ENCODE measurements around the gene GAPDHS.

The GAPDHS gene

DNA sequence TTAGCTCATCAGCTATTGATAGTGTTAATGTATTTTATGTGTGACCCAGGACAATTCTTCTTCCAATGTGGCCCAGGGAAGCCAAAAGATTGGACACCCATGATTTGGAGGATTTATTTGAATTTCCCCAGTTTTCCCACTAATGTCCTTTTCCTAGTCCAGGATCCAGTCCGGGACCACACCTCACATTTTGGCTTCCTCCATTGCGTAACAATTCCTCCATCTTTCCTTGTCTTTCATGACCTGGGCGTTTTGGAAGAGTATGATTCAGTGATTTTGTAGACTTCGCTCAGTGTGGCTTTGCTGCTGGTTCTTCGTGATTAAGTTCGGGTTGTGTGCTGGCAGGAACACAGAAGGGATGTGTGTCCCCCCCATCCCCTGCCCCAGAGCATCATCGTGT, 33.5 kb downstream of the GAPDHS start:
- H3K27me3 ChIP-seq (ENCODE audit: control insufficient read depth, insufficient read depth, low read length) = peaks cover 5% of the 10 kb centered on the region
- no peak overlapping the region for H3K27ac ChIP-seq (ENCODE audit: low read depth, low read length)
- no peak overlapping the region for H3K4me3 ChIP-seq (ENCODE audit: low read length)
- no peaks in the 10 kb centered on the region for H3K36me3 ChIP-seq (ENCODE audit: control insufficient read depth, insufficient read depth, low read length)
- H3K4me1 ChIP-seq (ENCODE audit: control insufficient read depth, insufficient read depth, low read length) = no peaks in the 10 kb centered on the region
- no peak overlapping the region for H3K9ac ChIP-seq (ENCODE audit: low read length)

DNA sequence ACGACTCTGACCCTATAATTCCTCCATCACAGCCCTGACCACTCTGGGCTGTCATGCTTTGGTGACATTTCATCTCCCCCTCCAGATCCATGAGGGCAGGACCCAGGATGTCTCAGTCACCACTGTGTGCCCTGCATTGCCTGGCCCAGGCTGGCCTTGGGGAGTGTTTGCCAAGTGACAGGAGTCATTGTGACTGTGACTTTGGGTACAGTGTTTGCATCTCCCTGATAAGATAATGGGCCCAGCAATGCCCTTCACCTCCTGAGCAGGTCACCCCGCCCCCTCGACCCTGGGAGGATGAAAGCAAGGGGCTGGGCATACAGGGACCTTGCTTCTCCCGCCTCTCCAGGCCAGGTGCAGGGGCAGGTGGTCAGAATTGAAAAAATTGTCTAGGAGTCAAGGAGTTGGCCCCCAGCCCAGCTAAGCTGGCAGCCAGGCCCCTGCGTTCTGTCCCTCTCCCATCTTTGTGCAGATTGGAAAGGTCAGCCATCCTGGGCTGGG, 36.1 kb downstream of the GAPDHS start:
- Histone ChIP-seq H3K4me3 (ENCODE audit: low read length) (no peak overlapping the region), H3K9ac (ENCODE audit: low read length) (no peak overlapping the region), H3K36me3 (ENCODE audit: control insufficient read depth, insufficient read depth, low read length) (no peaks in the 10 kb centered on the region), H3K4me1 (ENCODE audit: control insufficient read depth, insufficient read depth, low read length) (no peaks in the 10 kb centered on the region), H3K27ac (ENCODE audit: low read depth, low read length) (no peak overlapping the region), H3K27me3 (ENCODE audit: control insufficient read depth, insufficient read depth, low read length) (peaks cover 5% of the 10 kb centered on the region)

DNA sequence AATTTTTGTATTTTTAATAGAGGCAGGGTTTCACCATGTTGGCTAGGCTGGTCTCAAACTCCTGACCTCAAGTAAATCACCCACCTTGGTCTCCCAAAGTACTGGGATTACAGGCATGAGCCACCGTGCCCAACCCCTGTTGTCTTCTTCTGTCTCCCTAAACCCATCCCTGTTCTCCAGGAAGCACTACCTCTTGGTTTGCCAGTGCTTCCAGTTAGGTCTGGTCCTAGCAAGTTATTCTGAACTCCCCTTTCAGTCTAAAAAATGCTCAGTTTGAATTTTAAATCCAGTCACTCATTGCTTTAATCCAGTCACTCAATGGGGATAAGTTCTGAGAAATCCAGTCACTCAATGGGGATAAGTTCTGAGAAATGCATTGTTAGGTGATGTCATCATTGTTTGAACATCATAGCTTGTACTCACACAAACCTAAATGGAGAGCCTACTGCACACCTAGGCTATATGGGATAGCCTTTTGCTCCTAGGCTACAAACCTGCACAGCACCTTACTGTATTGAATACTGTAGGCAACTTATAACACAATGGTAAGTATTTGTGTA, 38.2 kb downstream of the GAPDHS start:
- no peak overlapping the region for H3K9ac ChIP-seq (ENCODE audit: low read length)
- no peaks in the 10 kb centered on the region for H3K36me3 ChIP-seq (ENCODE audit: control insufficient read depth, insufficient read depth, low read length)
- no peak overlapping the region for H3K4me3 ChIP-seq (ENCODE audit: low read length)
- H3K4me1 ChIP-seq (ENCODE audit: control insufficient read depth, insufficient read depth, low read length) = no peaks in the 10 kb centered on the region
- H3K27me3 ChIP-seq (ENCODE audit: control insufficient read depth, insufficient read depth, low read length) = peaks cover 2% of the 10 kb centered on the region
- no peak overlapping the region for H3K27ac ChIP-seq (ENCODE audit: low read depth, low read length)

DNA sequence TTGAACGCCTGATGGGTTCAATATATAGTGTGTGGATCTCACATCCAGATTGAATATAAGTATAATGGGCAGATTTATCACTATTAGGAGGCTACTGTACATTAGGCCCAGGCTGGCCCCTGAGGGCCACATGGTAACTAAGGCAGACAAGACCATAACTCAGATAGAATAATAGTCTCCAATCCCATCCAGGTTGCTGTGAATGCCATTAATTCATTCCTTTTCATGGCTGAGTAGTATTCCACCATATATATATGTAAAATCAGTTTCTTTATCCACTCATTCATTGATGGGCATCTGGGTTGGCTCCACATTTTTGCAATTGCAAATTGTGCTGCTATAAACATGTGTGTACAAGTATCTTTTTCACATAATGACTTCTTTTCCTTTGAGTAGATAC, 44.7 kb downstream of the GAPDHS start:
- H3K9ac ChIP-seq (ENCODE audit: low read length) = no peak overlapping the region
- no peak overlapping the region for H3K4me3 ChIP-seq (ENCODE audit: low read length)
- H3K27ac ChIP-seq (ENCODE audit: low read depth, low read length) = no peak overlapping the region
- H3K36me3 ChIP-seq (ENCODE audit: control insufficient read depth, insufficient read depth, low read length) = no peaks in the 10 kb centered on the region
- no peaks in the 10 kb centered on the region for H3K4me1 ChIP-seq (ENCODE audit: control insufficient read depth, insufficient read depth, low read length)
- H3K27me3 ChIP-seq (ENCODE audit: control insufficient read depth, insufficient read depth, low read length) = no peaks in the 10 kb centered on the region

DNA sequence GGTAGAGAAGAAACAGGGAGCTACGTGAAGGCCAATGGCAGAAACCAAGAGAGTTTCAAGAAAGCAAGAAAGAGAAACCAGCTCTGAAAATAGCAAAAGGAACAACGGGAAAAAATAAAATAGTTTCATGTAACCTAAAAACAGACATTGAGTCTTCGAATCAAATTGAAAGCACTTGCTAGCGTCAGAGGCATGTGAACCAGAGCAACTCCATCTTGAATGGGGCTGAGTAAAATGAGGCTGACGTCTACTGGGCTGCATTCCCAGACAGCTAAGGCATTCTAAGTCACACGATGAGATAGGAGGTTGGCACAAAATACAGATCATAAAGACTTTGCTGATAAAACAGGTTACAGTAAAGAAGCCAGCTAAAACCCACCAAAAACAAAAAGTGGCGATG, 45.5 kb downstream of the GAPDHS start:
- H3K36me3 ChIP-seq (ENCODE audit: control insufficient read depth, insufficient read depth, low read length) = no peaks in the 10 kb centered on the region
- no peak overlapping the region for H3K4me3 ChIP-seq (ENCODE audit: low read length)
- no peak overlapping the region for H3K27ac ChIP-seq (ENCODE audit: low read depth, low read length)
- no peaks in the 10 kb centered on the region for H3K4me1 ChIP-seq (ENCODE audit: control insufficient read depth, insufficient read depth, low read length)
- no peaks in the 10 kb centered on the region for H3K27me3 ChIP-seq (ENCODE audit: control insufficient read depth, insufficient read depth, low read length)
- no peak overlapping the region for H3K9ac ChIP-seq (ENCODE audit: low read length)

DNA sequence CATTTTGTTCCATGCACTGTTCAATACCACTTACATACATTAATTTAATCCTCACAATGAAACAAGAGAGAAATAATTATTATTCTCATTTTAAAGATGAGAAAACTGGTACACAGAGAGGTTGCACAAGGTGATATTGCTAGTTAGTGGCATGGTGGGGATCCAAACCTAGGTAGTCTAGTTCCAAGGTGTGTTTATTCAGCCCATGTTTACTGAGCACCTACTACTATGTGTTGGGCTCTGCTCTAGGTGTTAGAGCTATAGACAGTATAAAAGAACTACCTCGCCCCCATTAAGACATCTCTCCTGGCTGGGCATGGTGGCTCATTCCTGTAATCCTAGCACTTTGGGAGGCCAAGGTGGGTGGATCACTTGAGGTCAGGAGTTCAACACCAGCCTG, 49.5 kb downstream of the GAPDHS start:
- H3K27me3 ChIP-seq (ENCODE audit: control insufficient read depth, insufficient read depth, low read length) = no peaks in the 10 kb centered on the region
- H3K27ac ChIP-seq (ENCODE audit: low read depth, low read length) = no peak overlapping the region
- H3K9ac ChIP-seq (ENCODE audit: low read length) = no peak overlapping the region
- H3K4me3 ChIP-seq (ENCODE audit: low read length) = no peak overlapping the region
- no peaks in the 10 kb centered on the region for H3K36me3 ChIP-seq (ENCODE audit: control insufficient read depth, insufficient read depth, low read length)
- H3K4me1 ChIP-seq (ENCODE audit: control insufficient read depth, insufficient read depth, low read length) = no peaks in the 10 kb centered on the region

DNA sequence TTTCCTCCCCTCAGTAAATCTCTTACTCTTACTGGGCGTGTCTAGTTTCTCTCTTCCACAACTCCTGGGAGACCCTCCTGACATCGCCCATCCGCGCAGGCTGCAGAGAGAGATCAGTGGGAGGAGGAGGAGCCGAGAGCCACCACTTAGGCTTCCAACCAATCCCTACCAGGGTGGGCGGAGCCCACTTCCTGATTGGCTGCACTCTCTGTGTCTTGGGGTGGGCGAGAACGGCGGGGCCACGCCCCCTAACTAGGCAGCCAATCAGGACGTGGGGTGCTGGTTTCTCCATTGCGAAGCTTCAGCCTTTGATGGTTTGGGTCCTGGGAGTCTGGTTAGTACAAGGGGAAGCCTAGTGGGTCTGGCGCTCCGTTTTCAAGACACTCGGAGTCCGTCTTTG, 52.6 kb downstream of the GAPDHS start, which contains the start of gene PMIS2:
Gene PMIS2, plus strand, starts transcription at position 326 of the 400 bp plus-strand sequence. CDS start 87 bp downstream, outside the sequence.
- H3K4me3 ChIP-seq (ENCODE audit: low read length) = no peak within 1 kb of the TSS

DNA sequence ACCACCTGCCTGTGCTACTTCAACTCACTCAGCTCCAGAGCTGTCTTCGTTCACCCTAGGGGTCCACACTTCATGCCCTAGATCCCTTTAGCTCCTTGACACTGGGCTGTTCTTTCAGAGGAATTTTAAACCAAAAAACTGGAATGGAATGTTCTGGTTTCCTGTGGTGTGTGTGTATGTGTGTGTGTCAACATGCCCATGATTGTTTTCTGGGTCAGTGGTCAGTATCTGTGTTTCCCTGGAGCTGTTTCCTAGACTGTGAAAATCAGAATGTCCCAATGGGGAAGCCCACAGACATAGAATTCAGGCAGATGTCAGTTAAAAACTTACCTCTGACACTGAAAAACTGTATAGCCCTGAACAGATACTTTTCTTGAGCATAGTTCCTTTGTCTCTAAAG, 54.1 kb downstream of the GAPDHS start:
- Histone ChIP-seq H3K36me3 (ENCODE audit: control insufficient read depth, insufficient read depth, low read length) (no peaks in the 10 kb centered on the region), H3K4me3 (ENCODE audit: low read length) (no peak overlapping the region), H3K4me1 (ENCODE audit: control insufficient read depth, insufficient read depth, low read length) (no peaks in the 10 kb centered on the region), H3K27me3 (ENCODE audit: control insufficient read depth, insufficient read depth, low read length) (no peaks in the 10 kb centered on the region), H3K27ac (ENCODE audit: low read depth, low read length) (no peak overlapping the region), H3K9ac (ENCODE audit: low read length) (no peak overlapping the region)

More for the DNA sequence above, 52.6 kb downstream of the GAPDHS start, which contains the start of gene PMIS2:
- no peak within 1 kb of the TSS for H3K27ac ChIP-seq (ENCODE audit: low read depth, low read length)
- no peaks in the 10 kb centered on the region for H3K27me3 ChIP-seq (ENCODE audit: control insufficient read depth, insufficient read depth, low read length)
- H3K9ac ChIP-seq (ENCODE audit: low read length) = no peak within 1 kb of the TSS
- no peaks in the 10 kb centered on the region for H3K4me1 ChIP-seq (ENCODE audit: control insufficient read depth, insufficient read depth, low read length)
- H3K36me3 ChIP-seq (ENCODE audit: control insufficient read depth, insufficient read depth, low read length) = no peaks in the 10 kb centered on the region

DNA sequence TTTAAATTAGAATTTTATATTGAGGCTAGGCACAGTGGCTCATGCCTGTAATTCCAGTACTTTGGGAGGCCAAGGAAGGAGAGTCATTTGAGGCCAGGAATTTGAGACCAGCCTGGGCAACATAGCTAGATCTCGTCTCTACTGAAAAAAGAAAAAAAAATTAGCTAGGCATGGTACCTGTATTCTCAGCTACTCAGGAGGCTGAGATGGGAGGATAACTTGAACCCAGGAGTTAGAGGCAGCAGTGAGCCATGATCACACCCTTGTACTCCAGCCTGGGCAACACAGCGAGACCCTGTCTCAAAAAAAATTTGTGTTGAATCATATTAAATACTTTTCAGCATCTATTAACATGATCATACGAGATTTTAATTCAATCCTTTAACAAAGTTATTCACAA, 57.6 kb downstream of the GAPDHS start:
- Histone ChIP-seq H3K9ac (ENCODE audit: low read length) (no peak overlapping the region), H3K4me3 (ENCODE audit: low read length) (no peak overlapping the region), H3K36me3 (ENCODE audit: control insufficient read depth, insufficient read depth, low read length) (no peaks in the 10 kb centered on the region), H3K27ac (ENCODE audit: low read depth, low read length) (no peak overlapping the region), H3K27me3 (ENCODE audit: control insufficient read depth, insufficient read depth, low read length) (no peaks in the 10 kb centered on the region), H3K4me1 (ENCODE audit: control insufficient read depth, insufficient read depth, low read length) (no peaks in the 10 kb centered on the region)

DNA sequence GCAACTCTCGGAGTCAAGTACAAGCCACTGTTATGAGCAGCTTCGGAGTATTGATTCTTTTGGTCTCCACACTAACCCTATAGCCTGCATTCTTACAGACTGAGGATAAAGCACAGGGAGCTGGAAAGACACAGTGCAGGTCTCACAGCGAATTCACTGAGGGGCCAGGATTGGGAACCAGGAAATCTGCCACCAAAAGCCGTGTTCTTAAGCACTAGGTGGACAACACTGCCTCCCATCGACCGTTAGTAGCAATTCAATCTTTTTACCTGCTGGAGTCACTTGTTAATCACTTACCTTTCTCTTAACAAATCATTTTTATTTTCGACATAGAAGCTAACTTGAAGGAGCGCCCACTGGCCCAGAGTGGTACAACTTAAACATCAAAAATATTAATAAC, 59.0 kb downstream of the GAPDHS start:
- no peak overlapping the region for H3K4me3 ChIP-seq (ENCODE audit: low read length)
- H3K9ac ChIP-seq (ENCODE audit: low read length) = no peak overlapping the region
- H3K36me3 ChIP-seq (ENCODE audit: control insufficient read depth, insufficient read depth, low read length) = no peaks in the 10 kb centered on the region
- H3K4me1 ChIP-seq (ENCODE audit: control insufficient read depth, insufficient read depth, low read length) = no peaks in the 10 kb centered on the region
- H3K27ac ChIP-seq (ENCODE audit: low read depth, low read length) = no peak overlapping the region
- no peaks in the 10 kb centered on the region for H3K27me3 ChIP-seq (ENCODE audit: control insufficient read depth, insufficient read depth, low read length)
